ENCODE results near the gene AASDH.

DNA sequence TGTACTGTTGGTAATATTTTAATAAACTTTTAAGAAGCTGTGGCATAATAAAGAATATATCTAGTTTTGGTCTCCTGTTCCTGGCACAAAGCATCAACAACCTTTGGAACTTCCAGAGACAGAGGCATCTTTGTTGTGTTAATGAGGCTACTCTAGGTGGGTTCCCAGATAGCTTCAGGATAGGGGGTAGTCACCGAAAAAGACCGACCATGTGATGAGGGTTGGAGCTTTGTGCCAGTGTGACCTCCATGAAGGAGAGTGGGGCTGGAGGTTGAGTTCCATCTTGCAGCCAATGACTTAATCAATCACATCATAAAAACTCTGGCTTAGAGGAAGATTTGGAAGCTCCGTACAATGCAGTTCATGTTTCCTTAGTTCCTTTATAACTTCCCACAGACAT, 38.2 kb upstream of the AASDH start:
- TF ChIP-seq POLR2AphosphoS5 (IDR thresholded peaks at IDR 0.05; ENCODE audit: low read depth, low read length) (no peak), CTCF (IDR thresholded peaks at IDR 0.05) (no peak)

Measured in Panc1 (cell line).